HG03457 (cell line): Measurements from ENCODE around the gene WBP2NL.

Experiments used
- ATAC-seq: cut with Tn5 transposase; IDR thresholded peaks from one replicate; pipeline ENCODE4 v1.9.1; 2021; ENCODE audit warnings: moderate number of reproducible peaks; ENCODE audit not compliant: unreplicated experiment

Gene WBP2NL

GRCh38 chr22:42025421-42025820 is 26.8 kb downstream of the WBP2NL start:
- no peak for ATAC-seq

GRCh38 chr22:42026705-42027104 is 28.1 kb downstream of the WBP2NL start:
- ATAC-seq: no peak

GRCh38 chr22:42033263-42034181 is 34.9 kb downstream of the WBP2NL start:
- ATAC-seq: no peak

GRCh38 chr22:42035256-42035655 is 36.7 kb downstream of the WBP2NL start:
- ATAC-seq: no peak

- ATAC-seq: no peak
Measured at GRCh38 chr22:42039271-42039670, 40.7 kb downstream of the WBP2NL start.

- ATAC-seq: no peak
Measured at GRCh38 chr22:42041784-42042183, 43.2 kb downstream of the WBP2NL start.

GRCh38 chr22:42050641-42051180 is 52.1 kb downstream of the WBP2NL start:
- ATAC-seq: no peak

GRCh38 chr22:42052765-42053164 is 54.2 kb downstream of the WBP2NL start:
- no peak for ATAC-seq

- no peak for ATAC-seq
Measured at GRCh38 chr22:42056757-42057511, 58.3 kb downstream of the WBP2NL start.

GRCh38 chr22:42060489-42060888 is 61.9 kb downstream of the WBP2NL start:
- no peak for ATAC-seq

- no peak for ATAC-seq
Measured at GRCh38 chr22:42061041-42061440, 62.5 kb downstream of the WBP2NL start.

GRCh38 chr22:42062506-42063170 is 64.0 kb downstream of the WBP2NL start:
- no peak for ATAC-seq

GRCh38 chr22:42064629-42065028 is 66.0 kb downstream of the WBP2NL start:
- ATAC-seq: no peak

GRCh38 chr22:42065438-42066125 is 67.0 kb downstream of the WBP2NL start:
- no peak for ATAC-seq

- ATAC-seq: no peak
Measured at GRCh38 chr22:42066126-42066761, 67.7 kb downstream of the WBP2NL start.

GRCh38 chr22:42066937-42067336 is 68.3 kb downstream of the WBP2NL start:
- no peak for ATAC-seq

GRCh38 chr22:42067671-42068251 is 69.2 kb downstream of the WBP2NL start:
- no peak for ATAC-seq

GRCh38 chr22:42068291-42068690 is 69.7 kb downstream of the WBP2NL start:
- no peak for ATAC-seq

- no peak for ATAC-seq
Measured at GRCh38 chr22:42069801-42070516, 71.4 kb downstream of the WBP2NL start.
